Testis (tissue), 2 donors: ENCODE measurements around the gene TRIP11.

Experiments used
- CTCF ChIP-seq, 3 experiments: fragments of 450-650 bp in 2 of 3; fragments of 200-600 bp in 1 of 3; sonication (generic) in 1 of 3; IDR thresholded peaks; one replicate each; pipeline ENCODE4 v1.5.1; 2016 to 2019; ENCODE audit warnings: antibody characterized with exemption in 3 of 3, mild to moderate bottlenecking in 2 of 3, moderate library complexity in 1 of 3
- POLR2A ChIP-seq: fragments of 450-650 bp; IDR thresholded peaks from one replicate; pipeline ENCODE4 v1.6.1; 2017; ENCODE audit warnings: antibody characterized with exemption, mild to moderate bottlenecking, moderate library complexity

DNA sequence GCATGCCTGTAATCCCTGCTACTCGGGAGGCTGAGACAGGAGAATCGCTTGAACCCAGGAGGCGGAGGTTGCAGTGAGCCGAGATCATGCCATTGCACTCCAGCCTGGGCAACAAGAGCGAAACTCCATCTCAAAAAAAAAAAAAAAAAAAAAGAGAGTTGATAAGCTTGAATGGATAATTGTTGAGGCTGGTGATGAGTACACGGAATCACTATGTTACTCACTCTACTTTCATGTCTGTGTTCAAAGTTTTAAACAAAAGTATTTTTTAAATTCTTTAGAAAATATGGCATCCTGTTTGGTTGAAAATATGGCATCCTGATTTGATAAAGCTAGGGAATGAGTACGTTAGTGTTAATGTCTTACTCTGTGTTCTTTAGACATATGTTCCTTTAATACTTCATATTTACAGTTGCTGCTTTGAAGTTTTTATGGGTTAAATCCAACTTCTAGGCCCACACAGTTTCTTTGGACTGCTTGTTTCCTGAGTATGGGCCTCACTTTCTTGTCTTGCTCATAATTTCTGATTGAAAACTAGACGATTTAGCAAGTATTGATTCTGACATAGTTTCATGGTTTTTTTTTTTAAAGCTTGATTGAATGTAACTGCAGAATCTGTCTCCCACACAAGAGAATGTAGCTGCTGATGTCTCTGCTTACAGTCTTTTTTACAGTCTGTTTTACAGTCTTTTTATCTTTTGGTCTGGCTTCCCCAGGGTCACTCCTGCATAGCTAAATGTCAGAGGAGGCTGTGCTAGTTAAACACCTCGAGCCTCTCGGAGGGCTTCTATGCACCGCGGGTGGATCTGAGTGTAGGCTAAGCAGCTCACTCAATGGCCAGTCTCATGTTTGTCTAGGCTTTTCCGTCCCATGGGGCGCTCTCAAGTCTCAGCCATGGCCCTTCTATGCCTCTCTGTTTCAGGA, 78.3 kb downstream of the TRIP11 start:
- TF ChIP-seq CTCF (IDR thresholded peaks at IDR 0.05), result no peak
- TF ChIP-seq POLR2A, result no peak
